IPS-18a (cell line): Measurements from ENCODE around the gene NEK8.
A peak's percentile ranks its signal among the peaks of the same experiment; 100 is the strongest.

Source experiments
- H3K27ac ChIP-seq: one replicate; pipeline ENCODE4 v1.5.1; 2013; ENCODE audit warnings: low read length
- H3K27me3 ChIP-seq: one replicate; pipeline ENCODE4 v1.6.1; 2013; ENCODE audit warnings: mild to moderate bottlenecking, low read length; ENCODE audit not compliant: control insufficient read depth, insufficient read depth
- H3K36me3 ChIP-seq: one replicate; pipeline ENCODE4 v1.6.1; 2013; ENCODE audit warnings: low read depth, low read length; ENCODE audit not compliant: control insufficient read depth
- H3K4me1 ChIP-seq: one replicate; pipeline ENCODE4 v1.6.1; 2013; ENCODE audit warnings: low read depth, low read length; ENCODE audit not compliant: control insufficient read depth
- H3K4me3 ChIP-seq: one replicate; pipeline ENCODE4 v1.5.1; 2013; ENCODE audit warnings: low read length
- H3K9ac ChIP-seq: one replicate; pipeline ENCODE4 v1.6.1; 2013; ENCODE audit warnings: mild to moderate bottlenecking, low read length, moderate library complexity
- H3K9me3 ChIP-seq: one replicate; pipeline ENCODE4 v1.6.1; 2013; ENCODE audit warnings: low read depth, low read length; ENCODE audit not compliant: control insufficient read depth

The NEK8 gene

GRCh38 chr17:28744104-28744971 is 15.8 kb downstream of the NEK8 start:
- Histone ChIP-seq H3K4me3 (peak overlapping the region; percentile 99), H3K27me3 (no peaks in the 10 kb centered on the region), H3K9me3 (no peaks in the 10 kb centered on the region), H3K4me1 (peaks cover 20% of the 10 kb centered on the region), H3K27ac (peak overlapping the region; percentile 99), H3K9ac (peak overlapping the region; percentile 99), H3K36me3 (peaks cover 29% of the 10 kb centered on the region)

GRCh38 chr17:28744972-28745785 is 16.6 kb downstream of the NEK8 start:
- no peaks in the 10 kb centered on the region for H3K9me3 ChIP-seq
- H3K9ac ChIP-seq = peak overlapping the region; percentile 99
- H3K27me3 ChIP-seq = no peaks in the 10 kb centered on the region
- peaks cover 35% of the 10 kb centered on the region for H3K36me3 ChIP-seq
- H3K27ac ChIP-seq = peak overlapping the region; percentile 99
- H3K4me3 ChIP-seq = peak overlapping the region; percentile 99
- H3K4me1 ChIP-seq = peaks cover 21% of the 10 kb centered on the region

- no peaks in the 10 kb centered on the region for H3K9me3 ChIP-seq
- H3K4me3 ChIP-seq = peak overlapping the region; percentile 99
- H3K27ac ChIP-seq = peak overlapping the region; percentile 99
- peaks cover 42% of the 10 kb centered on the region for H3K36me3 ChIP-seq
- H3K4me1 ChIP-seq = peaks cover 25% of the 10 kb centered on the region
- H3K27me3 ChIP-seq = no peaks in the 10 kb centered on the region
- peak overlapping the region; percentile 99 for H3K9ac ChIP-seq
These were observed 17.3 kb downstream of the NEK8 start for GRCh38 chr17:28745786-28746411.

GRCh38 chr17:28746611-28747050 is 18.0 kb downstream of the NEK8 start:
- Histone ChIP-seq H3K9ac (peak overlapping the region; percentile 99), H3K27ac (peak overlapping the region; percentile 99), H3K27me3 (no peaks in the 10 kb centered on the region), H3K36me3 (peaks cover 46% of the 10 kb centered on the region), H3K9me3 (no peaks in the 10 kb centered on the region), H3K4me3 (peak overlapping the region; percentile 99), H3K4me1 (peaks cover 25% of the 10 kb centered on the region)

GRCh38 chr17:28747051-28747691 is 18.6 kb downstream of the NEK8 start:
- Histone ChIP-seq H3K4me3 (peak overlapping the region; percentile 7), H3K9me3 (no peaks in the 10 kb centered on the region), H3K36me3 (peaks cover 49% of the 10 kb centered on the region), H3K9ac (no peak overlapping the region), H3K4me1 (peaks cover 25% of the 10 kb centered on the region), H3K27me3 (no peaks in the 10 kb centered on the region), H3K27ac (peak overlapping the region; percentile 99)

GRCh38 chr17:28747801-28748750 is 19.5 kb downstream of the NEK8 start:
- no peak overlapping the region for H3K9ac ChIP-seq
- no peak overlapping the region for H3K4me3 ChIP-seq
- H3K9me3 ChIP-seq = no peaks in the 10 kb centered on the region
- no peak overlapping the region for H3K27ac ChIP-seq
- peaks cover 49% of the 10 kb centered on the region for H3K36me3 ChIP-seq
- no peaks in the 10 kb centered on the region for H3K27me3 ChIP-seq
- H3K4me1 ChIP-seq = peaks cover 25% of the 10 kb centered on the region

- H3K4me1 ChIP-seq = peaks cover 25% of the 10 kb centered on the region
- H3K36me3 ChIP-seq = peaks cover 49% of the 10 kb centered on the region
- no peak overlapping the region for H3K27ac ChIP-seq
- no peak overlapping the region for H3K9ac ChIP-seq
- H3K4me3 ChIP-seq = no peak overlapping the region
- H3K9me3 ChIP-seq = no peaks in the 10 kb centered on the region
- H3K27me3 ChIP-seq = no peaks in the 10 kb centered on the region
These were observed 20.4 kb downstream of the NEK8 start for GRCh38 chr17:28748852-28749515.

- H3K27ac ChIP-seq = no peak overlapping the region
- peaks cover 49% of the 10 kb centered on the region for H3K36me3 ChIP-seq
- H3K4me1 ChIP-seq = peaks cover 25% of the 10 kb centered on the region
- no peak overlapping the region for H3K9ac ChIP-seq
- no peak overlapping the region for H3K4me3 ChIP-seq
- H3K27me3 ChIP-seq = no peaks in the 10 kb centered on the region
- no peaks in the 10 kb centered on the region for H3K9me3 ChIP-seq
These were observed 21.1 kb downstream of the NEK8 start for GRCh38 chr17:28749516-28750177.

- Histone ChIP-seq H3K9ac (no peak overlapping the region), H3K27me3 (no peaks in the 10 kb centered on the region), H3K27ac (peak overlapping the region; percentile 21), H3K9me3 (no peaks in the 10 kb centered on the region), H3K4me3 (no peak overlapping the region), H3K4me1 (peaks cover 25% of the 10 kb centered on the region), H3K36me3 (peaks cover 49% of the 10 kb centered on the region)
These were observed 21.8 kb downstream of the NEK8 start for GRCh38 chr17:28750178-28751047.
